ENCODE results near the gene GUCA1C. TPM values are rescaled to one million over a fixed set of nuclear protein-coding genes. Genes with fewer than 3 reads are reported as not detected.

Gene GUCA1C
- total RNA-seq, 1 experiment from 2014 or later, result not detected

GRCh38 chr3:108983051-108983450, 29.4 kb upstream of the GUCA1C start:
- H3K27ac Mint-ChIP-seq (ENCODE audit: unreplicated experiment), result no peak overlapping the region
- H3K4me1 Mint-ChIP-seq (ENCODE audit: low read depth, unreplicated experiment), result peaks cover 6% of the 10 kb centered on the region
- Histone ChIP-seq H3K9me3 (no peaks in the 10 kb centered on the region), H3K27me3 (replicated peaks; ENCODE audit: control insufficient read depth, insufficient read depth, low read length) (no peaks in the 10 kb centered on the region; the same call in 1 of the 2 replicates), H3K4me1 (no peaks in the 10 kb centered on the region), H3K4me3 (ENCODE audit: low read depth, low read length) (no peak overlapping the region), H3K36me3 (ENCODE audit: control insufficient read depth, insufficient read depth, low read length) (no peaks in the 10 kb centered on the region)
- no peaks in the 10 kb centered on the region for H3K36me3 Mint-ChIP-seq (ENCODE audit: insufficient read depth, unreplicated experiment)
- BruUV-seq (replicated peaks), result no TSS peak
- TF ChIP-seq, protein P1, sequence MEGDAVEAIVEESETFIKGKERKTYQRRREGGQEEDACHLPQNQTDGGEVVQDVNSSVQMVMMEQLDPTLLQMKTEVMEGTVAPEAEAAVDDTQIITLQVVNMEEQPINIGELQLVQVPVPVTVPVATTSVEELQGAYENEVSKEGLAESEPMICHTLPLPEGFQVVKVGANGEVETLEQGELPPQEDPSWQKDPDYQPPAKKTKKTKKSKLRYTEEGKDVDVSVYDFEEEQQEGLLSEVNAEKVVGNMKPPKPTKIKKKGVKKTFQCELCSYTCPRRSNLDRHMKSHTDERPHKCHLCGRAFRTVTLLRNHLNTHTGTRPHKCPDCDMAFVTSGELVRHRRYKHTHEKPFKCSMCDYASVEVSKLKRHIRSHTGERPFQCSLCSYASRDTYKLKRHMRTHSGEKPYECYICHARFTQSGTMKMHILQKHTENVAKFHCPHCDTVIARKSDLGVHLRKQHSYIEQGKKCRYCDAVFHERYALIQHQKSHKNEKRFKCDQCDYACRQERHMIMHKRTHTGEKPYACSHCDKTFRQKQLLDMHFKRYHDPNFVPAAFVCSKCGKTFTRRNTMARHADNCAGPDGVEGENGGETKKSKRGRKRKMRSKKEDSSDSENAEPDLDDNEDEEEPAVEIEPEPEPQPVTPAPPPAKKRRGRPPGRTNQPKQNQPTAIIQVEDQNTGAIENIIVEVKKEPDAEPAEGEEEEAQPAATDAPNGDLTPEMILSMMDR (IDR thresholded peaks at IDR 0.05; ENCODE audit: insufficient read depth in 1 of 2, low read depth in 1 of 2, low read length in 1 of 2, severe bottlenecking in 1 of 2, unreplicated experiment in 1 of 2), result no peak
- no peak for DNase-seq
- no peaks in the 10 kb centered on the region for H3K9me3 Mint-ChIP-seq (ENCODE audit: unreplicated experiment)
- POLR2A ChIA-PET, result no interaction called here
- H3K4me3 Mint-ChIP-seq (ENCODE audit: unreplicated experiment), result no peak overlapping the region
- CTCF ChIA-PET, result no interaction called here
- no peaks in the 10 kb centered on the region for H3K27me3 Mint-ChIP-seq (ENCODE audit: insufficient read depth, unreplicated experiment)
- intact Hi-C loops (cut with micrococcal nuclease; ENCODE audit: unreplicated experiment), result no loop called here

GRCh38 chr3:108976058-108976457, 22.4 kb upstream of the GUCA1C start:
- no TSS peak for BruUV-seq (replicated peaks)
- no peak for DNase-seq
- H3K27me3 Mint-ChIP-seq (ENCODE audit: insufficient read depth, unreplicated experiment), result no peaks in the 10 kb centered on the region
- ChIA-PET CTCF (no interaction called here), POLR2A (no interaction called here)
- no peak overlapping the region for H3K4me3 Mint-ChIP-seq (ENCODE audit: unreplicated experiment)
- no peaks in the 10 kb centered on the region for H3K36me3 Mint-ChIP-seq (ENCODE audit: insufficient read depth, unreplicated experiment)
- no peaks in the 10 kb centered on the region for H3K9me3 Mint-ChIP-seq (ENCODE audit: unreplicated experiment)
- H3K9me3 ChIP-seq, result no peaks in the 10 kb centered on the region
- no peak overlapping the region for H3K27ac Mint-ChIP-seq (ENCODE audit: unreplicated experiment)
- no peaks in the 10 kb centered on the region for H3K36me3 ChIP-seq (ENCODE audit: control insufficient read depth, insufficient read depth, low read length)
- no peaks in the 10 kb centered on the region for H3K27me3 ChIP-seq (replicated peaks; ENCODE audit: control insufficient read depth, insufficient read depth, low read length)
- H3K4me3 ChIP-seq (ENCODE audit: low read depth, low read length), result no peak overlapping the region
- intact Hi-C loops (cut with micrococcal nuclease; ENCODE audit: unreplicated experiment), result no loop called here
- TF ChIP-seq, protein P1 (IDR thresholded peaks at IDR 0.05; ENCODE audit: insufficient read depth in 1 of 2, low read depth in 1 of 2, low read length in 1 of 2, severe bottlenecking in 1 of 2, unreplicated experiment in 1 of 2), result no peak
- no peaks in the 10 kb centered on the region; the same call in 1 of the 2 replicates for H3K4me1 ChIP-seq
- no peaks in the 10 kb centered on the region for H3K4me1 Mint-ChIP-seq (ENCODE audit: low read depth, unreplicated experiment)

DNA sequence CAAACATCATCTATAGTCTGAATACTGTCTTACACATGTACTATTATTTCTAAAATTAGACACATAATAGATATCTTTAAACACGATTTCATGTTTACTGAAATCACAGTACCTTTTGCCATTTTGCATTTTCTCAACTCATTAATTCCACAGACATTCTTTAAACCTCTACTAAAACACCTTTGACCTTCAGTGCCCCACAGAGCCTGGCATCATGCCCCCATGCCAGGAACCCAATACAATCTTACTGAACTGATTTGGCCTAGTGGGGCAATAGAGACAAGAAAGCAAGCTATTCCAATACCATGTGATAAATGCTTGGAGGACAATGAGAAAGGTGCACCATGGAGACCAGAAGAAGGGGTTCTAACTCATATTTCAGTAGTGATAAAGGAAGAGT, 19.3 kb upstream of the GUCA1C start:
- no peaks in the 10 kb centered on the region for H3K27me3 Mint-ChIP-seq (ENCODE audit: insufficient read depth, unreplicated experiment)
- BruUV-seq (replicated peaks), result no TSS peak
- Histone ChIP-seq H3K4me1 (no peaks in the 10 kb centered on the region; the same call in 1 of the 2 replicates), H3K36me3 (ENCODE audit: control insufficient read depth, insufficient read depth, low read length) (no peaks in the 10 kb centered on the region), H3K9me3 (no peaks in the 10 kb centered on the region), H3K4me3 (ENCODE audit: low read depth, low read length) (no peak overlapping the region), H3K27me3 (replicated peaks; ENCODE audit: control insufficient read depth, insufficient read depth, low read length) (no peaks in the 10 kb centered on the region)
- CTCF ChIA-PET, result no interaction called here
- no peaks in the 10 kb centered on the region for H3K36me3 Mint-ChIP-seq (ENCODE audit: insufficient read depth, unreplicated experiment)
- intact Hi-C loops (cut with micrococcal nuclease; ENCODE audit: unreplicated experiment), result no loop called here
- H3K27ac Mint-ChIP-seq (ENCODE audit: unreplicated experiment), result no peak overlapping the region
- H3K4me1 Mint-ChIP-seq (ENCODE audit: low read depth, unreplicated experiment), result no peaks in the 10 kb centered on the region
- H3K9me3 Mint-ChIP-seq (ENCODE audit: unreplicated experiment), result no peaks in the 10 kb centered on the region
- no peak overlapping the region for H3K4me3 Mint-ChIP-seq (ENCODE audit: unreplicated experiment)
- no peak for DNase-seq
- TF ChIP-seq, protein P1 (IDR thresholded peaks at IDR 0.05; ENCODE audit: insufficient read depth in 1 of 2, low read depth in 1 of 2, low read length in 1 of 2, severe bottlenecking in 1 of 2, unreplicated experiment in 1 of 2), result no peak
- POLR2A ChIA-PET, result no interaction called here
